Left colon (tissue), 2 donors: Measurements from ENCODE around the gene HDAC5. TPM values are rescaled to one million over a fixed set of nuclear protein-coding genes. Genes with fewer than 3 reads are reported as not detected.
"Not testable (repeated sequence)": the region's sequence is repeated elsewhere in the genome, so short reads cannot be mapped to it uniquely, and the experiment has no call there.

ENCODE experiments used
- ATAC-seq: fragments of 200-7000 bp; cut with Tn5 transposase; one replicate; pipeline ENCODE4 v1.9.1; 2020; ENCODE audit warnings: mild to moderate bottlenecking, moderate library complexity
- DNase-seq, 2 donors: peaks; one replicate each; pipeline ENCODE4 v3.0.0-alpha.2; 2020
- intact Hi-C, 2 donors: fragments of 100-400 bp; cut with DNase I in 1 of 2; cut with micrococcal nuclease in 1 of 2; formaldehyde crosslinking; loops; one replicate each; pipeline versions ENCODE4 v1.11.2 to v1.14.0; 2022; cut with DNase I, micrococcal nuclease
- long read RNA-seq: library from polyadenylated mRNA; unstranded; transcript quantifications from one replicate; pipeline ENCODE4 v2.0.0, GENCODE V29; 2021
- total RNA-seq, 2 donors: library from RNA; stranded (reverse); fragmentation: NEBNext Ultra II Directional; extraction: Animal tissue kit (Norgen Biotek cat#: 25700); gene quantifications; one replicate each; pipeline ENCODE4 v1.2.1, GENCODE V29; 2021
- donor health status: DM: no; HTN: no; CAD: no.
- donor health status: DM: yes; HTN: yes; CAD: no.

Gene HDAC5
- 10 to 100 TPM; 13.8 to 42.8 TPM for total RNA-seq
- long read RNA-seq, partial matches to known transcripts, result 34 of 37 reads
- long read RNA-seq, other reads (novel, unspliced or antisense), result 3 of 37 reads

- intact Hi-C loops, result no loop called here
- DNase-seq (peak; percentile 96), ATAC-seq (peak; percentile 98)
Measured at GRCh38 chr17:44123356-44124117, at the start of gene HDAC5. HDAC5 (minus strand) TSS chr17:44123641; CDS start chr17:44117515, 6,126 bp downstream.

DNA sequence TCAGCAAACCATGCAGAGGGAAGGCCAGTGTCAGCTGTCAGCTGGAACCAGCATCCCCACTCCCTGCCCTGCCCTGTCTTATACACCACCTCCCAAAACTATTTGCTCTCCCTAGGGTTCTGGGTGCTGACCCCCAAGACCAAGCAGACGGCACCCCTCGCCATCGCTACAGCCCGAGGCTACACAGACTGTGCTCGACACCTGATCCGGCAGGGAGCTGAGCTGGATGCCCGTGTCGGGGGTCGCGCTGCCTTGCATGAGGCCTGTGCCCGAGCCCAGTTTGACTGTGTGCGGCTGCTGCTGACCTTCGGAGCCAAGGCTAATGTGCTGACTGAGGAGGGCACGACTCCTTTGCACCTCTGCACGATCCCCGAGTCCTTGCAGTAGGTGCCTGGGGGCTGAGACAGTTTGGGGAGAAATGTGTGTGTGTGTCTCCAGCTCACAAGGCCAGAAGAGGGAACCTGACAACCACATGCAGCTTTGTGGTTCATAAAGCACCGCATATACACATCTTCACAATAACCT is 48.6 kb upstream of the HDAC5 start:
- DNase-seq, result no peak
- ATAC-seq, result no peak
- intact Hi-C loops, result no loop called here

- intact Hi-C loops, result no loop called here
- ATAC-seq, result peak; percentile 27
- DNase-seq, result no peak
Measured at GRCh38 chr17:44170499-44171201, 47.2 kb upstream of the HDAC5 start, which contains the start of gene ASB16. ASB16 (plus strand) TSS chr17:44170704; CDS start chr17:44170790, 86 bp downstream.

DNA sequence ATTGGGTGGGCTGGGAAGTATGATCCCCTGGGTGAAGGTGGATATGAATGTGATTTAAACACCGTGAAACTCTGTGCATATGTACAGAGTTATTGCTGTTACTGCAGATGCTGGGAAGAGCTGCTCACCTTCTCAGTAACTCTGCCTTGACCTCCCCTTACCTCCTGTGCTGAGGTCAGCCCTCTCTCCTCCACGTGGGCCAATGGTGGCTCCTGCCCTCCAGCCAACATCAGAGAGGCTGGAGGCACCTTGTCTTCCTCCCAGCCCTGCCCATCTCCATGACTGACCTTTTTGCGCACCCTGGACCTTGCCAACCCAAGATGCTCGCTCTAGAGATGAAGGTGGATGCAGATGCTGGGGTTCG is 46.7 kb upstream of the HDAC5 start:
- intact Hi-C loops, result no loop called here
- DNase-seq (no peak), ATAC-seq (no peak)

DNA sequence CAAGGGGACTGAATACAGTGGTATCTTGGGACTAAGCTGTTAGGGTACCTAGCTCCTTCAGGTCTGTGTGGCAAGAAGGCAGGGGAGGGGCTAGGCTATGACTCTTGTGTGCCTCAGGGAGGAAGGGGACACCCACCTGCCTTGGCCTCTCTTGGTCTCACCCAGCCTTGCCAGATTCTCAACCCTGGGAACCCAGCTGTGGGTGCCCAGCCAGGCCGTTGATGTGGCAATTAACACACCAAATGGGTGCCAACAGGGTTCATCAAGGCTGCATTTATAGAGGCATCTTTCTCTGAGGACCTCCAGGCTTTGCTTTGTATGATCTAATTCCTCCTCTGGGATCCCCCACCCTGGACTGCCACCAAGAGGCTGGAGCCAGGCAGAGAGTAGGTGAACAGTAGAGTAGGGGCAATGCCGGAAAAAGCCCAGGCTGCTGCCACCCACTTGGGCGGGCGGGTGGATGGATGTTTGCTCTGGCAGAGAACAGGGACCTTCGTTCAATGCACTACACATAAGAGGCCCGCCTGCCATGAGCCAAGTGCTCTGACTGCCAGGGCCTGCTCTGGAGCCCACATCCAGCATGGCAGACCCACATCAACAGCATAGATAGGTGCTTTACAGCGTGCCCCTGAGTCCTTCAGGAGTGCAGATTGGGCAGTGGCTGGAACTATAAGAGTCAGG is 43.9 kb upstream of the HDAC5 start:
- DNase-seq (no peak), ATAC-seq (no peak)
- intact Hi-C loops, result no loop called here

- intact Hi-C loops, result no loop called here
- DNase-seq (no peak), ATAC-seq (no peak)
Measured at GRCh38 chr17:44164476-44164875, 41.0 kb upstream of the HDAC5 start.

DNA sequence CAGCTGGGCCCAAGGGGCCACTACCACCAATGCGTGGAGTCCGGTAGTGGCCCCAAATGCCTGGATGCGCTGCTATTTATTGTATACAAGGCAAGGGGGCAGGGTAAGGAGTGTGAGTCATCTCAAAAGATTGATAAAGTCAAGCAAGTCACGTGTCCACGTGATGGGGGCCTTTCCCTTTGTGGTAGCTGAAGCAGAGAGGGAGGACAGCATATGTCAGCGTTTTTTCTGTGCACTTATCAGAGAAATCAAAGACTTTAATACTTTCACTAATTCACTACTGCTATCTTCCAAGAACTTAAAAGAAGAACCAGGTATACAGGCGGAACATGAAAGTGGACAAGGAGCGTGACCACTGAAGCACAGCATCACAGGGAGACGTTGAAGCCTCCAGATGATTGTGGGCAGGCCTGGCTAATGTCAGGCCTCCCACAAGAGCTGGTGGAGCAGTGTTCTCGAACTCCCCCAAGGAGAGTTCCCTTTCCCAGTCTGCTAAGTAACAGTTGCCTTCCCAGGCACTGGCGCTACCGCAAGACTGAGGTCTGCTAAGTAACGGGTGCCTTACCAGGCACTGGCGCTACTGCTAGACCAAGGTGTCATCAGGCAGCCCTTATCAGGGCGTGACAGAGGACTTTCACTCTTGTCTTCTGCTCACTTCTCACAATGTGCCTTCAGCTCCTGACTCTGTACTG is 36.2 kb upstream of the HDAC5 start:
- ATAC-seq, result no peak
- DNase-seq, result no peak
- intact Hi-C loops, result no loop called here

GRCh38 chr17:44155488-44155887 is 32.0 kb upstream of the HDAC5 start:
- DNase-seq, result no peak
- no peak for ATAC-seq
- intact Hi-C loops, result no loop called here

DNA sequence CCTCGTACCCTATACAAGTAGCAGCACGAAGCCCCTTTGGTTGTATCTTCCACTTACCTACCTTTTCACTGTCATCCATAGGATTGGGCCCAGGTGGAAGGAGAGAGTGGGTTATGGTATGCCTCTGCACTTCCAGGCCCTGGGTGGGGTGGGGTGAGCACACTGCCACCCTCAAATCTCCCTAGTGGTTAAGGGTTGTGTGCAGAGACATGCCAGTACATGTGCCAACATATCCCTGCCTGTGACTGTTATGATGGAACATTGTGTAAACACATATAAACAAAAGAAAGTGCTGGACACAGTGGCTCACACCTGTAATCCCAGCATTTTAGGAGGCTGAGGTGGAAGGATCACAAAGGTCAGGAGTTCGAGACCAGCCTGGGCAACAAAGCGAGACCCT is 29.4 kb upstream of the HDAC5 start:
- DNase-seq (no peak), ATAC-seq (no peak)
- intact Hi-C loops, result no loop called here

DNA sequence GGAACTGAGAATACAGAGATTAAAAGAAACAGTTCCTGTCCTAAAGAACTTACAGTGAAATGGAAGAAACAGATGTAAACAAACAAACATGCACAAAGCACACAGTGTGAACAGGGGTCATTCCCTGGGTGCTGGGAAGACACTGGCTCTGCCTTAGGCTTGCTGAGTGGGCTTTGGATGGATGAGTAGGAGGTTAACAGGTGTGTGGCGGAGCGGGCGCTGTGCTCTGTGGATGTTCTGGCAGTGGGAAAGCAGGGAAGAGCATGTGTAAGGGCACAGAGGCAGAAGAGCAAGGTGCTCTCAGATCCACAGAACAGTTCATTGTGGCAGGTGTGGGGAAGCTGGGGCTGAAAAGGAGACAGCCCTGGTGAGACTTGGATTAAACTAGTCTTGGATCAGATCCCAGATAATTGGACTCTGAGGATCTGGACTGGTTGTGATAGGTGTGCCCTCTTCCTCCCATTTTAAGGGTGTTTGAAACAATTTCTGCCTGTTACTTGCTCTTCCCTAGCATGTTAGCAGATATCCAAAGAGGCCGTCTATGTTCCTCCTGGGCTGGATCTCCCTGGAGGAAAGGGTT is 26.4 kb upstream of the HDAC5 start:
- no peak for ATAC-seq
- intact Hi-C loops, result no loop called here
- DNase-seq, result no peak

DNA sequence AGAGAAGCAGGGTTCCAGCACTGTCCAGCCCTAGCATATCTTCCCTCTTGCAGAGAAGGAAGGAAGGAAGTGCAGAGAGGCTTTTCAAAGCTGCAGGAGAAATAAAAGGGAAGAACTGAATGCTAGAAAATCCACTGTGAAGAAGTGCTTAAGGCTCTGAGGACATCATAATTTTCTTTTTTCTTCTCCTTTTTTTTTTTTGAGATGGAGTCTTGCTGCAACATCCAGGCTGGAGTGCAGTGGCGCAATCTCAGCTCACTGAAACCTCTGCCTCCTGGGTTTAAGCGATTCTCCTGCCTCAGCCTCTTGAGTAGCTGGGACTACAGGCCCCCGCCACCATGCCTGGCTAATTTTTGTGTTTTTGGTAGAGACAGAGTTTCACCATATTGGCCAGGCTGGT is 25.6 kb upstream of the HDAC5 start:
- ATAC-seq, DNase-seq, intact Hi-C loops: not testable (repeated sequence)

GRCh38 chr17:44147812-44148211 is 24.4 kb upstream of the HDAC5 start:
- DNase-seq, result no peak
- intact Hi-C loops, result no loop called here
- ATAC-seq, result no peak

GRCh38 chr17:44146375-44147346 is 23.2 kb upstream of the HDAC5 start:
- intact Hi-C loops, result no loop called here
- DNase-seq, result no peak
- no peak for ATAC-seq

GRCh38 chr17:44144966-44145739 is 21.7 kb upstream of the HDAC5 start:
- ATAC-seq, result no peak

GRCh38 chr17:44143921-44144320 is 20.5 kb upstream of the HDAC5 start:
- intact Hi-C loops, DNase-seq, ATAC-seq: not testable (repeated sequence)

More at GRCh38 chr17:44144966-44145739, 21.7 kb upstream of the HDAC5 start:
- intact Hi-C loops, result no loop called here
- no peak for DNase-seq

DNA sequence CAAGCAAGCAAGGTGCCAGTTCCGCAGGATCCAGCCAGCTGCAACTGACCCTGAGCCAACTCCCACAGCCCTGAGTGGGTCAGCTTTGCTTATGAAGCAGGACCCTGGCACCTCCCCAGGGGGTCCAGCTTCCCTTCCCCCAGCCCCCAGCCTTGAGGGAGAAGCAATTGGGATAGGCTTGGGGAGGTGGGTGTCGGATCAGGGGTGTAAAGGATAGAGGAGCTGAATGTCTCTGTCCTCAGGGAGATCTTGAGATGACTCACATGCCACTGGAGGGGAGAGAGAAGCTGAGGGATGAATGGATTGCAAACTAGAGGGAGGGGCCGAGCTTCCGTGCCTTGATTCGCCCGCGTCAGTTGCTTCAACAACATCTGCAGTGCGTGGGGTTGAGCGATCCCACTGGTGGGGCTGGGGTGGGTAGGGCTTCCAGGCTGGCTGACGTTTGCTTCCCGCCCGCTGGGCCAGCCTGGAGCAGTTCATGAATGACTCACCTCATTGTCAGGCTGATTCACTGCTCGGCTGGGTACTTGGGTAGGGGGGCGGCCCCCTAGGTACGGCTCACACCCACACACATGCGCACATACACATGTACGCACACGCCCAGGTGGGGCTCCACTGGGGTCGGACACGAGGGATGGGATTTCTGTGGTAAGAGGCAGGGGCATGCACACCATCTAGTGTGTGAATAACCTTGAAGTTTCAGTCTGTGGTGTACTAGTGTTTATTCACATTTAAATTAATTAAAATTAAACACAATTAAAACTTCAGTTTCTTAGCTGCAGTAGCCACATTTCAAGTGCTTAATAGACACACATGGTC is 14.7 kb upstream of the HDAC5 start:
- ATAC-seq, result peak; percentile 66
- intact Hi-C loops, result no loop called here
- peak; percentile 49 to 80 for DNase-seq
